Ascending aorta (tissue), 2 donors: ENCODE measurements around the gene SLC22A4. TPM values are rescaled to one million over a fixed set of nuclear protein-coding genes. Genes with fewer than 3 reads are reported as not detected.

ENCODE experiments used
- DNase-seq, 2 donors: peaks; one replicate each; pipeline ENCODE4 v3.0.0-alpha.2; 2019; ENCODE audit warnings: low spot score in 2 of 2
- H3K27ac ChIP-seq, 2 donors: fragments of 200-600 bp; sonication (generic); one replicate each; pipeline ENCODE4 v1.5.1; 2016 to 2017; ENCODE audit warnings: mild to moderate bottlenecking in 1 of 2
- H3K27me3 ChIP-seq: fragments of 200-600 bp; sonication (generic); one replicate; pipeline ENCODE4 v1.5.1; 2017
- H3K36me3 ChIP-seq, 2 donors: fragments of 200-600 bp; sonication (generic); one replicate each; pipeline ENCODE4 v1.5.1; 2016
- H3K4me1 ChIP-seq, 2 donors: fragments of 200-600 bp; sonication (generic); one replicate each; pipeline ENCODE4 v1.5.1; 2016 to 2017; ENCODE audit warnings: mild to moderate bottlenecking in 1 of 2
- H3K4me3 ChIP-seq, 2 donors: fragments of 200-600 bp; sonication (generic); one replicate each; pipeline ENCODE4 v1.5.1; 2016 to 2017; ENCODE audit warnings: mild to moderate bottlenecking in 1 of 2
- H3K9me3 ChIP-seq, 2 donors: fragments of 200-600 bp; sonication (generic); one replicate each; pipeline ENCODE4 v1.5.1; 2016
- intact Hi-C: fragments of 100-400 bp; cut with DNase I; formaldehyde crosslinking; loops from one replicate; pipeline ENCODE4 v1.15.1; 2023
- total RNA-seq: library from RNA; depleted of rRNA; stranded (reverse); fragments of >200 nt; gene quantifications from one replicate; pipeline ENCODE4 v1.1.0, GENCODE V29; 2016
- TF ChIP-seq, protein P1 (sequence below), 3 experiments: fragments of 200-600 bp in 2 of 3; fragments of 450-650 bp in 1 of 3; sonication (generic) in 2 of 3; IDR thresholded peaks; one replicate each; pipeline ENCODE4 v1.5.1; 2016 to 2019; ENCODE audit warnings: antibody characterized with exemption in 3 of 3, mild to moderate bottlenecking in 1 of 3, moderate library complexity in 1 of 3

The SLC22A4 gene
- total RNA-seq, 1 donor from 2014 or later = 18.1 TPM

DNA sequence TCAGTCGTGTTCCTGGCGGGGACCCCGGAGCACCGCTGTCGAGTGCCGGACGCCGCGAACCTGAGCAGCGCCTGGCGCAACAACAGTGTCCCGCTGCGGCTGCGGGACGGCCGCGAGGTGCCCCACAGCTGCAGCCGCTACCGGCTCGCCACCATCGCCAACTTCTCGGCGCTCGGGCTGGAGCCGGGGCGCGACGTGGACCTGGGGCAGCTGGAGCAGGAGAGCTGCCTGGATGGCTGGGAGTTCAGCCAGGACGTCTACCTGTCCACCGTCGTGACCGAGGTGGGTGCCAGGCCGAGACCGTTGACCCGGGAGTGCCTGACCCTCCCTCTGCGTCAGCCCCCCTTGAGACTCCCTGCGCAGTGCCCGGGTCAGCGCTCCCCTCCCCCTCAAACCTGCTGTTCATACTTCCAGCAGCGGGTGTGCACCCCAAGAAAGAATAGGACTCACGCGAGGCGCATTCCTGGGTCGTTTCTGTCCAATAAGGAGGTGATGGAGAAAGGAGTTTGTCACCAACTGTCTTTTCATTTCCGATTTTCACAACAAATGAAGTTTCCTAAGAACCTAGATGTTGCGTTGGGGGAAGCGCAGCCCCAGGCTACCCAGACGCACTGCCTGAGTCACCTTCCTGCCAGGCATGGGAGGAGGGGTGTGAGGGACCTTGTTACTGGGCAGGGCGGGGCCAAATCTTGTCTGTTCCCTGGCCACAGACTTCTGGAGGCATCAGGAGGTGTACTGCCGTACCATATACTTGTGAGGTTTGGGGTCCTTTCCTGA lies 722 bp downstream of the SLC22A4 start:
- peak overlapping the region; percentile 71 to 72 for H3K4me3 ChIP-seq
- H3K4me1 ChIP-seq = peaks cover 3 to 17% of the 10 kb centered on the region in 2 donors
- no peaks in the 10 kb centered on the region for H3K27me3 ChIP-seq
- TF ChIP-seq, protein P1, sequence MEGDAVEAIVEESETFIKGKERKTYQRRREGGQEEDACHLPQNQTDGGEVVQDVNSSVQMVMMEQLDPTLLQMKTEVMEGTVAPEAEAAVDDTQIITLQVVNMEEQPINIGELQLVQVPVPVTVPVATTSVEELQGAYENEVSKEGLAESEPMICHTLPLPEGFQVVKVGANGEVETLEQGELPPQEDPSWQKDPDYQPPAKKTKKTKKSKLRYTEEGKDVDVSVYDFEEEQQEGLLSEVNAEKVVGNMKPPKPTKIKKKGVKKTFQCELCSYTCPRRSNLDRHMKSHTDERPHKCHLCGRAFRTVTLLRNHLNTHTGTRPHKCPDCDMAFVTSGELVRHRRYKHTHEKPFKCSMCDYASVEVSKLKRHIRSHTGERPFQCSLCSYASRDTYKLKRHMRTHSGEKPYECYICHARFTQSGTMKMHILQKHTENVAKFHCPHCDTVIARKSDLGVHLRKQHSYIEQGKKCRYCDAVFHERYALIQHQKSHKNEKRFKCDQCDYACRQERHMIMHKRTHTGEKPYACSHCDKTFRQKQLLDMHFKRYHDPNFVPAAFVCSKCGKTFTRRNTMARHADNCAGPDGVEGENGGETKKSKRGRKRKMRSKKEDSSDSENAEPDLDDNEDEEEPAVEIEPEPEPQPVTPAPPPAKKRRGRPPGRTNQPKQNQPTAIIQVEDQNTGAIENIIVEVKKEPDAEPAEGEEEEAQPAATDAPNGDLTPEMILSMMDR (IDR thresholded peaks at IDR 0.05) = no peak
- no peaks in the 10 kb centered on the region for H3K36me3 ChIP-seq
- H3K27ac ChIP-seq = peak overlapping the region; percentile 89 to 99
- intact Hi-C loops = loop anchor here (1.0 to 10.0 kb wide), 6 partner anchors 30 to 202 kb away; no protein-coding TSS in a partner anchor
- peak; percentile 66 to 93 for DNase-seq
- no peaks in the 10 kb centered on the region for H3K9me3 ChIP-seq

DNA sequence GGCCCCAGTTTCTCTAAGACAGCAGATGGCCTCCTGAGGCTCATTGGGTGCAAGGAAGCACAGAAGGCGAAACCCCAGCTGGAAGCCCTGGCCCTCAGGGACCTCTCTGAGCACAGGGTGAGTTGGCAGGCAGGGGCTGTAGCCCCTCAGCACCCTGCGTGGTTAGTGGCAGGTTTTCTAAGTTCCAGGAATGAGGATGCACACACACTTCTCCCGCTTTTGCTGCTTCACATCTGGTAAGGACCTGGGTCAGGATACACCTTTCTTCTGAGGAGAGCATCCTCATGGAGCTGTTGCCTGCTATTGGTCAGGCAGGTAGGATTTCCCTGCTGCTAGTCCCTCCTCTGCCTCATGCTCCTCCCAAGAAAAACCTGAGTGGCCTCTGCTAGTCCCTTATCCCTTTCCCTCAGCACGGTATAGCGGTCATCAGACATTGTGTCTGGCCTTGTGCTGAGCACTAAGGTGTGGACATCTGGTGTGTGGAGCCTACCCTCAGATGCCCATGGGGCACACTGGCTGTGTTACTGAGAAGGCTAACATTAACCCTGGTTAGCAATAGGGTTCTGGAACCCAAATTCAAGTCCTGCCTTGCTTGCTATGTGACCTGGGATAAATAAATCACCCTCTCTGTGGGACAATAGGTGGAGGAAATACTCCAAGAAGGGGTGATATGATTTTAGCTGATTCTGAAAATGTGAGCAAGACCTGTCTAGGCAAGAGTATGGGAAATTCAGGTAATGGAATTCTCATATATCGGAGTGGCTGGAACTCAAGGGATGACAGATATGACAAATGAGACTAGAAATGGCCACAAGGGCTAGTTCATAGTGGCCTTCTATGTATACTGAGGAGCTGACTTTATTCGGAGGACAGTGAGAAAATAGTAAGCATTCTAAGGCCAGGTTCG lies 1.6 kb downstream of the SLC22A4 start:
- H3K27me3 ChIP-seq = no peaks in the 10 kb centered on the region
- H3K4me3 ChIP-seq = peak overlapping the region in 1 of 2 donors; percentile 71
- TF ChIP-seq, protein P1 (IDR thresholded peaks at IDR 0.05) = no peak
- peak overlapping the region; percentile 89 to 99 for H3K27ac ChIP-seq
- intact Hi-C loops = loop anchor here (2.0 to 10.0 kb wide), 4 partner anchors 31 to 201 kb away; no protein-coding TSS in a partner anchor
- no peaks in the 10 kb centered on the region for H3K9me3 ChIP-seq
- H3K36me3 ChIP-seq = no peaks in the 10 kb centered on the region
- no peak for DNase-seq
- peaks cover 3 to 17% of the 10 kb centered on the region in 2 donors for H3K4me1 ChIP-seq

DNA sequence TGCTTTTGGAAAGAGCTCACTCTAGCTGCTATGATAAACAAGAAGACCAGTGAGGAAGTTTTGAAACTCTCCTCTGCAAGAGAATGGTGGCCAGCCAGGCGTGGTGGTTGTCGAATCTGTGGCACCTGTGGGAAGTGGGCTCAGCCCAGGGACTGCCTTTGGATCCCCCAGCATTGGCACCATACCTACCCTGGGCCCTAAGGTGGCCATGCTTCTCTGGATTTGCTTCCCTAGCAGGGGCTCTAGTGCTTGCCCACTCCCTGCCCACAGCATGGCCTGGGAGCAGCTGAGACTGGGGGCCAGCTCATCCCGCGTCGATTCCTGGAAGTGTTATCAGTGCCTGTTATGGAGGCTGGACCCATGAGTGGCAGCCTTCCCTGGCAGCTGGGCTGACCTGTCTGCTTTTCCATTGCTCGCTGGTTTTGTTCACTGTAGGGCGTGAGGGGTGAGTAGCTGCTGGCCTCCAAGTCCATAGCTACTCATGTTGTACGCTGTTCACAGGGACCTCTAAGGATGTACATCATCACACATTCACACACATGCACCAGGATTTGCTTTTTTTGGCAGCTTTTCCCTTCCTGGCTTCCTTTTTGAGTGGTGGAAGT lies 2.3 kb downstream of the SLC22A4 start:
- TF ChIP-seq, protein P1 (IDR thresholded peaks at IDR 0.05) = no peak
- Histone ChIP-seq H3K4me3 (no peak overlapping the region), H3K4me1 (peaks cover 3 to 17% of the 10 kb centered on the region in 2 donors), H3K27me3 (no peaks in the 10 kb centered on the region), H3K9me3 (no peaks in the 10 kb centered on the region), H3K27ac (peak overlapping the region; percentile 89 to 99), H3K36me3 (no peaks in the 10 kb centered on the region)
- DNase-seq = no peak
- intact Hi-C loops = loop anchor here (10.0 kb wide), 1 partner anchor 62 kb away; no protein-coding TSS in a partner anchor

DNA sequence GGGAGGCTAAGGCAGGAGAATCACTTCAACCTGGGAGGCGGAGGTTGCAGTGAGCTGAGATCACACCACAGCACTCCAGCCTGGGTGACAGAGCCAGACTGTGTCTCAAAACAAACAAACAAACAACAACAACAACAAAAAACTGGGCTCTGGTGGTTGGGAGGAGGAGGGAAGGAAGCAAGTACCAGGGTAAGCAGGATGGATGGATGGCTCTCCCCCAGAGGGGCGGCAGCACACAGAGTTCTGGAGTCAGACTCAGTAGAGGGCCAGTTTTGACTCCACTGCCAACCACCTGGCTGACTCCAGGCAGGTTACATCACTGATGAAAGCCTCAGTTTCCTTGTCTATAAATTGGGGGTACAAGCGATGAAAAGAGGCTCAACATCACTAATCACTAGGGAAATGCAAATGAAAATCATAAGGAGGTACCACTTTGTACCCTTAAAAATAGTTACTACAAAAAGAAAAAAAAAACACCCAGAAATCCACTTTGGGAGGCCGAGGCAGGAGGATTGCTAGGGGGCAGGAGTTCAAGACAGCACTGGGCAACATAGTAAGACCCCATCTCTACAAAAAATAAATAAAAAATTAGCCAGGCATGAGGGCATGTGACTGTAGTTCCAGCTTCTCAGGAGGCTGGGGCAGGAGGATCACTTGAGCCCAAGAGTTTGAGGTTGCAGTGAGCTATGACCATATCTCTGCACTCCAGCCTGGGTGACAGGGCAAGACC lies 3.2 kb downstream of the SLC22A4 start:
- Histone ChIP-seq H3K4me3 (no peak overlapping the region), H3K27ac (no peak overlapping the region), H3K27me3 (no peaks in the 10 kb centered on the region), H3K36me3 (no peaks in the 10 kb centered on the region), H3K4me1 (peaks cover 3 to 15% of the 10 kb centered on the region in 2 donors), H3K9me3 (no peaks in the 10 kb centered on the region)
- no peak for DNase-seq
- intact Hi-C loops = loop anchor here (10.0 kb wide), 1 partner anchor 63 kb away; no protein-coding TSS in a partner anchor
- TF ChIP-seq, protein P1 (IDR thresholded peaks at IDR 0.05) = no peak
